Measurements from ENCODE around the gene PPOX. TPM values are rescaled to one million over a fixed set of nuclear protein-coding genes. Genes with fewer than 3 reads are reported as not detected.

Gene PPOX
- total and polyA plus RNA-seq, 4 donors: 16.3 to 126 (median 24.0) TPM

DNA sequence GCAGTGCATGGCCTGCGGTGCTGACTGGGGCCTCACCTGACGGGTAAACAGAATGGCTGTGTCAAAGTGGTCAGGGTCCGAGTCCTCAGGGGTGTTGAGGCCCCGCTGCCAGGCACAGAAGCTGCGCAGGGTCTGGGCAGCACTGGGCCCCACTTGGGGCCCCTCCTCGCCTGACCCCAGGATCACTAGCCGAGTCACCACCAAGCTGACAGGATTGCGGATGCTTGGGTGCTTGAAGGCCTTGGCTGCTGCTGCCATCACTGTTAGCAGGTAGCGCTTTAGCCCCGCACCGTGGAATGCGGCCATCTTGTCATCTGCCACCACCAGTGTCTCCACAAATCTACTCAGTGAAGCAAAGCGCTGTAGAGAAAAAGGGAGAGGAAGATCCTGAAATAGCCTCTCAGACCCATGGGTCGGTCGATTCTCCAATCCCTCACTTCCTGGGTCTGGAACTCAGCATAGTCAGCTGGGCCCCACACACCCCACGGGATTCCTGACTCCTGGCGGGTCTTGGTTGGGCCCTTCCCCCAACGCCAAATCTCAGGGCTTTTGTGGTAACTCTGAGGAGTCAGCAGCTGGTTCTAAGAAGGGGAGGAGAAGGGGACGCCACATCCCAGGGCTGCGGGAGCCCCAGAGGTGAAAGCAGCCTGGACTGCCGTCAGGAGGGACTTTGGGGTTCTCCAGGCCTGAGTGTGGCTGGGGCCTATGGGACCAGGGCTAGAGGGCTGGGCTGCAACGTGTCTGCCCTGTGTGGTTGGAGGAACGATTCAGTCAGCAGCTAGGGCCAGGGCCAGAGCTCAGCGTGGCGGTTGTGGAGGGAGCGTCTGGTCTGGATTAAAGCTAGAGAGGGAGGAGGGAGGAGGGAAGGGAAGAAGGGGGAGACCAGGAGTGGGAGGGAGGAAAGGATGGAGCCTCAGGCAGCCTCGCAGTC, 30.6 kb downstream of the PPOX start:
- ATAC-seq (ENCODE audit: low FRiP score): peak; percentile 23
- peak; percentile 72 to 77 for DNase-seq
- H3K36me3 ChIP-seq (ENCODE audit: control insufficient read depth in 1 of 2, insufficient read depth in 2 of 2, low read length in 1 of 2): no peaks in the 10 kb centered on the region
- no peak overlapping the region for H3K4me3 ChIP-seq (ENCODE audit: low read length in 2 of 2)
- 74 to 78% methylated on average over 27 of the region's 27 CpGs for WGBS, 2 donors
- H3K27me3 ChIP-seq (ENCODE audit: control insufficient read depth in 1 of 2, insufficient read depth in 2 of 2, low read length in 1 of 2): no peaks in the 10 kb centered on the region
- H3K4me1 ChIP-seq (ENCODE audit: control insufficient read depth in 1 of 2, insufficient read depth in 2 of 2, low read length in 2 of 2): no peaks in the 10 kb centered on the region
- H3K27ac ChIP-seq (ENCODE audit: low read depth in 1 of 2, low read length in 2 of 2): no peak overlapping the region
- intact Hi-C loops (cut with DNase I): no loop called here
- H3K9me3 ChIP-seq (ENCODE audit: control insufficient read depth, low read length): no peaks in the 10 kb centered on the region

DNA sequence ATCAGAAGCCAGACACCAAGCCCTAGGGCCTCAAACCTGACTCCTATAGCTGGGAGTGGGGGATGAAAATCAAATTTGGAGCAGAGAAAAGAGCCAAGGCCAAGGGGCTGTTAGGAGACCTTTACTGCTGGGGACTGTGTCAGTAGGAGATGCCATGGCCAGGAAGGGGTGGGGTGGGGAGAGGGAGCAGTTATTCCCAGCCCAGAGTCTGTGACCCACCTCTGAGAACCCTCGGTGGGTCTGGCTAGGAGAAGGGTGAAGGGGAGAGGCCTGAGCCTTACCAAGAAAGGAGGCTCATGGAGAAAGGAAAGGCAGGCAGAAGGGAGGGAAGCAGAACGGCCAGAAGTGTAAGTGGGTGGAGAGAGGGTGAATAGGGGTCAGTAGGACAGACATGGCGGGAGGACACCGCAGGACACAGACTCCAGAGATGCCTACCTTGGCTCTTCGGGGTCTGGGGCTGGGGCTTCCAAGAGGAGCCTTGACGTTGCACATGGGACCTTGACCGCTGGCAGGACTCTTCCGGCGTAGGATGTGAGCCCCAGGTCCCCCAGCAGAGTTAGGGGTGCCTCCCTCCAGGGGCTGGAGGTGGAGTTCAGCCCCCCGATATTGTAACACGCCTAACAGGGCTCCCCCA, 31.5 kb downstream of the PPOX start:
- no peaks in the 10 kb centered on the region for H3K27me3 ChIP-seq (ENCODE audit: control insufficient read depth in 1 of 2, insufficient read depth in 2 of 2, low read length in 1 of 2)
- DNase-seq (peak; percentile 25 to 51), ATAC-seq (ENCODE audit: low FRiP score) (no peak)
- 83 to 85% methylated on average over 11 of the region's 11 CpGs for WGBS, 2 donors
- no peak overlapping the region for H3K27ac ChIP-seq (ENCODE audit: low read depth in 1 of 2, low read length in 2 of 2)
- H3K4me3 ChIP-seq (ENCODE audit: low read length in 2 of 2): no peak overlapping the region
- H3K9me3 ChIP-seq (ENCODE audit: control insufficient read depth, low read length): no peaks in the 10 kb centered on the region
- no peaks in the 10 kb centered on the region for H3K36me3 ChIP-seq (ENCODE audit: control insufficient read depth in 1 of 2, insufficient read depth in 2 of 2, low read length in 1 of 2)
- intact Hi-C loops (cut with DNase I): no loop called here
- H3K4me1 ChIP-seq (ENCODE audit: control insufficient read depth in 1 of 2, insufficient read depth in 2 of 2, low read length in 2 of 2): no peaks in the 10 kb centered on the region

DNA sequence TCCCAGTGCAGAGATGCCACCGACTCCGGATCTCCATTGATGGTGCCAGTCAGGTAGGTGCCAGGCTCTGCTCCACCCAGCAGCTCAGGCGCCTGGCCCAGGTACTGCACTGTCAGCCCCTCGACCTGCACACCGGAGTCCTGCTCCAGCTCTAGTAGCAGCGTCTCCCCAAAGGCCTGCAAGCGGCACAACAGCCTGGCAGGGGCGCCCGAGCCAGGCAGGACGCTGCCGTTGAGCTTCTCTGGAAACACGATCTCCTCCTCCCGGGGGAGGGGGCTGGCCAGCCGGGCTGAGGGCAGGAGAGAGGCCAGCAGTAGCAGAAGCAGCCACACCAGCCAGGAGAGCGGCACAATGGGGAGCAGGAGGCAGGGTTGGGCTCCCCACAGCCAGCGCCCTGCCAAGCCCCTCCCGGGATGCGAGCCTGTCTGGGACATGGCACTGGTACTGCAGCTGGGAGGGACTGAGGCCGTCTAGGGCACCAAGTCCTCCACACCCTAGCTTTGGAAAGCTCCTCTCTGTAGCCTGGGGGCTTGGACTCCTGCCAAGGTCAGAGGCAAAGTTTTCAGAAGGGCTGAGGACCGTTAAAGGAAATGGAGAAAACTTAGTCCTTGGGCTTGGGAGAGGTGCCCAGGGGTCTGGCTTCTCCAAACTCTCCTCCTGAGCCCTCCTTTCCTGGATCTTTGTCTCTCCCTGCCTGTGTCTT, 32.1 kb downstream of the PPOX start:
- ATAC-seq (ENCODE audit: low FRiP score) (no peak), DNase-seq (peak; percentile 55 to 81)
- Histone ChIP-seq H3K36me3 (ENCODE audit: control insufficient read depth in 1 of 2, insufficient read depth in 2 of 2, low read length in 1 of 2) (no peaks in the 10 kb centered on the region), H3K27me3 (ENCODE audit: control insufficient read depth in 1 of 2, insufficient read depth in 2 of 2, low read length in 1 of 2) (no peaks in the 10 kb centered on the region), H3K27ac (ENCODE audit: low read depth in 1 of 2, low read length in 2 of 2) (no peak overlapping the region), H3K4me1 (ENCODE audit: control insufficient read depth in 1 of 2, insufficient read depth in 2 of 2, low read length in 2 of 2) (peaks cover 0 to 2% of the 10 kb centered on the region in 2 donors), H3K4me3 (ENCODE audit: low read length in 2 of 2) (no peak overlapping the region), H3K9me3 (ENCODE audit: control insufficient read depth, low read length) (no peaks in the 10 kb centered on the region)
- WGBS, 2 donors: 20 to 34% methylated on average over 20 of the region's 20 CpGs
- intact Hi-C loops (cut with DNase I): no loop called here

DNA sequence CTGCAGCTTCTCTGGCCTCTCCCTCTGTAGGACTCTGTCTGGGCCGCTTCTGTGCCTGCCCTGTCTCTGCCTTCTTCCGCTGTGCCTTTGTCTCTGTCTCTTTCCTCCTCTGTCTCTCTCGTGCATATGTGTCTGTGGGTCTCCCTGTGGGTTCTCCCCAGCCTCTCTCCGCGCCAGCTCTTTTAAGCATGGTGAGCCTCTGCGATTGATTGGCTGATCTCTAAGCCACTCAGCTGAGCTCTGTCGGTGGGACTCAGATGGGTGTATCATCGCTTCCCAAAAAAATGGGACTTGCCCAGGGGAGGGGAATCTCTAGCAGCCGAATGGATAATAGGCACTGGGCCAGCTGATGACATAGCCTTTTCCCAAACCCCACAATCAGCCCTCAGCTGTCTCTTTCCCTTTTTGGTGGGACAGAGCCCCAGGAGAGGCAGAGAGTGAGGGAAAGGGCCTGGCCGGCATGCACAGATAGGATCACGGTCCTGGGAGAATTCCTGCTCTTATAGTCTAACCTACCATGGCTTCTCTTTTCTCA, 32.7 kb downstream of the PPOX start, which contains the start of gene ADAMTS4:
ADAMTS4 (minus strand) TSS at position 158 of the 535 bp plus-strand sequence. CDS start 427 bp downstream, outside the sequence.
- Histone ChIP-seq H3K4me3 (ENCODE audit: low read length in 2 of 2) (no peak within 1 kb of the TSS), H3K36me3 (ENCODE audit: control insufficient read depth in 1 of 2, insufficient read depth in 2 of 2, low read length in 1 of 2) (no peaks in the 10 kb centered on the region), H3K27ac (ENCODE audit: low read depth in 1 of 2, low read length in 2 of 2) (no peak within 1 kb of the TSS), H3K27me3 (ENCODE audit: control insufficient read depth in 1 of 2, insufficient read depth in 2 of 2, low read length in 1 of 2) (no peaks in the 10 kb centered on the region), H3K9me3 (ENCODE audit: control insufficient read depth, low read length) (no peaks in the 10 kb centered on the region), H3K4me1 (ENCODE audit: control insufficient read depth in 1 of 2, insufficient read depth in 2 of 2, low read length in 2 of 2) (peaks cover 0 to 4% of the 10 kb centered on the region in 2 donors)
- WGBS, 2 donors: 68 to 78% methylated on average over 11 of the region's 11 CpGs
- ATAC-seq (ENCODE audit: low FRiP score) (no peak), DNase-seq (peak; percentile 67 to 82)
- intact Hi-C loops (cut with DNase I): no loop called here

DNA sequence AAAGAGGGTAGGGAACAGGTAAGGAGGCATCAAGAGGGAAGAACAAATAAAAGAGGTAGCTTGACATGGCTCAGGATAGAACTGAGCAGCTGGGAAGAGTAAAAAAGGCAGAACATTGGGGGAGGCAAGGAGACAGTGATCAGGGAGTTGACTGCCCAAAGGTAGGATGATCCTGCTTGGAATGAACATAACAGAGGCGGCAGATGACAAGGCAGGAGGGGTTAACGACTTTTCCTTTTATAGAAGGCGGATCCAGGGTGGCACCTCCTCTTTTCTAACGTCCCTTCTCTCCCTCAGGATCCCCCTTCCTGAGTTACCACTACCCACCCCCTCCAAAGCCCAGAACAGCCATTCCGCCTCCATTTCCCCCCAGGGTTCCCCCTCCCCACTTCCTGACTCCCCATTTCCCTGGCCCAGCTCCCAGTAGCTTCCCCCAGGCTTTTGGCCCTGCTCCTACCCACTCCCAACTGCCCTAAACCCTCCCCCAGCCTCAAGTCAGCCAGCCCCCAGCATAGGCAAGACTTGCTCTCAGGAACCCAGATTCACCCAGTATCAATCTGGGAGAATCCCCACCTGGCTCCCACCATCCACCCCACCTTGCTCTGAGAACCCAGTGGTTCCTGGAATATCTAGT, 33.4 kb downstream of the PPOX start:
- Histone ChIP-seq H3K4me3 (ENCODE audit: low read length in 2 of 2) (no peak overlapping the region), H3K27me3 (ENCODE audit: control insufficient read depth in 1 of 2, insufficient read depth in 2 of 2, low read length in 1 of 2) (no peaks in the 10 kb centered on the region), H3K4me1 (ENCODE audit: control insufficient read depth in 1 of 2, insufficient read depth in 2 of 2, low read length in 2 of 2) (peaks cover 0 to 4% of the 10 kb centered on the region in 2 donors), H3K27ac (ENCODE audit: low read depth in 1 of 2, low read length in 2 of 2) (no peak overlapping the region), H3K36me3 (ENCODE audit: control insufficient read depth in 1 of 2, insufficient read depth in 2 of 2, low read length in 1 of 2) (no peaks in the 10 kb centered on the region), H3K9me3 (ENCODE audit: control insufficient read depth, low read length) (no peaks in the 10 kb centered on the region)
- intact Hi-C loops (cut with DNase I): no loop called here
- DNase-seq (peak; percentile 24 to 76), ATAC-seq (ENCODE audit: low FRiP score) (no peak)
- WGBS, 2 donors: 70 to 72% methylated on average over 5 of the region's 5 CpGs

DNA sequence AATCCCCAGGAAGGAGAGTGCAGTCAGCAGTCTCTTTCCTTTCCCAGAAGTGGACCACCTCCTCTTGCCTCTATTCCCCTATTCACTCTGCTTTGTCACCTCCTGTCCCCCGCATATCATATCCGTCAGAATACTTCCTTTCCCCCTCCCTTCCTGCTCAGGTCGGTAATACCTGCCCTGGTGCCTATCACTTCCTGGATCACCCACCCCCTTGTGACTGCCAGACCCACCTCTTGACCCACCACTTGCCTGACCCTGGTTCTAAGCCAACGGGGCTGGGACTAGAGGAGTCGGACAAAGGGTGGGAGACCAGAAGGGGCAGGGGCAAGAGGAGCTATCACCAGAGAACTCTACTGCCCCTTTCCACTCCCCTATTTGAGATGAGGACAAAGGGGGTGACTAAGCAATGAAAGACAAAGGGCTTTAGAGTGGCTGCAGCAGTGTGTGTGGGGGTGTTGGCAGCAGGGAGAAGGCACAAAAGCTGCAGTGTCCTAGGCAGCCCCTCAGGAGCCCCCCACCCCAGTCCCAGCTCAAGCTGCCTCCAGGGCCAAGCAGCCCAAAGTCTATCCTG, 34.3 kb downstream of the PPOX start:
- 84 to 86% methylated on average over 5 of the region's 5 CpGs for WGBS, 2 donors
- Histone ChIP-seq H3K4me3 (ENCODE audit: low read length in 2 of 2) (no peak overlapping the region), H3K27ac (ENCODE audit: low read depth in 1 of 2, low read length in 2 of 2) (peak overlapping the region in 1 of 2 donors; percentile 96), H3K4me1 (ENCODE audit: control insufficient read depth in 1 of 2, insufficient read depth in 2 of 2, low read length in 2 of 2) (peaks cover 0 to 4% of the 10 kb centered on the region in 2 donors), H3K9me3 (ENCODE audit: control insufficient read depth, low read length) (no peaks in the 10 kb centered on the region), H3K27me3 (ENCODE audit: control insufficient read depth in 1 of 2, insufficient read depth in 2 of 2, low read length in 1 of 2) (no peaks in the 10 kb centered on the region), H3K36me3 (ENCODE audit: control insufficient read depth in 1 of 2, insufficient read depth in 2 of 2, low read length in 1 of 2) (no peaks in the 10 kb centered on the region)
- DNase-seq (peak; percentile 47 to 59), ATAC-seq (ENCODE audit: low FRiP score) (no peak)
- intact Hi-C loops (cut with DNase I): no loop called here

DNA sequence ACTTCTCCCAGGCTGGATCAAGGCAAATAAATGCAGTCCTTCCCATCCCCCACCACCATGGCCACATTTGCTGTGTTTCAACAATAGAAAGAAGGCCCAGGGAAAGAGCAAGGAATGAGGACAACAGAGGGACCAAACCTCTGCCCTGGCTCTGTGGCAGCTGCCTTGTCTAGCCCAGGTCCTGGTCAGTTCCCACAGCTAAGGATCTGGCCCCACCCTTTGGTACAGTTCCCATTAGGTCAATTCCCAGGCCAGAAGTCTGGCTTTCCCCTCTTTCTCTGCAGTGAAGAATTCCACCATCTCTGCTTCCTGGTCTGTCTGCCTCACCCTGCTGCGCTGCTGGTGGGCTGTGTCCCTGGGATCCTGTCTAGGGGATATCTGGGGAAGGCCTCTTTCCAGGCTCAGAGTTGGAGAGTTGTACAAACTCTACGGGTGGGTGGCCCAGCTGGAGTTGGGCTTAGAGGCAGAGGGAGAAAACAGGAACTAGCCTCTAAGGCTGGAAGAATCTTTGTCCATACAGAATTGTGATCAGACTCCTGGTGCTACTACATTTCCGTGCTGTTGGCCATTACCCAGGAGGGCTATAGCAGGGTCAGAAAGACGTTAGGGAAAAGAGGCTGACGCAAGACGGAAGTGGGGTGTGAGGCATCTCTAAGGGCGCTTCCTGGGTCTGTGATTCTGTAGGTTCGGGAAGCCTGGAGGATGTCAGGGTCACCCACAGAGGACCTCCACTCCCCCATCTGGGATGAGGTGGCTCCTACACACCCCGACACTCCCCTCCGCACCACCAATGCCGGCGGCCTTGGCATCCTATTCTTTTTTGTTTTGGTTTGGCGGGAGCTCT, 35.0 kb downstream of the PPOX start:
- DNase-seq: peak; percentile 59 to 85
- peak; percentile 60 for ATAC-seq (ENCODE audit: low FRiP score)
- H3K4me3 ChIP-seq (ENCODE audit: low read length in 2 of 2): peak overlapping the region; percentile 9 to 27
- peaks cover 0 to 4% of the 10 kb centered on the region in 2 donors for H3K4me1 ChIP-seq (ENCODE audit: control insufficient read depth in 1 of 2, insufficient read depth in 2 of 2, low read length in 2 of 2)
- H3K27ac ChIP-seq (ENCODE audit: low read depth in 1 of 2, low read length in 2 of 2): peak overlapping the region; percentile 68 to 96
- H3K9me3 ChIP-seq (ENCODE audit: control insufficient read depth, low read length): no peaks in the 10 kb centered on the region
- H3K27me3 ChIP-seq (ENCODE audit: control insufficient read depth in 1 of 2, insufficient read depth in 2 of 2, low read length in 1 of 2): no peaks in the 10 kb centered on the region
- intact Hi-C loops (cut with DNase I): no loop called here
- no peaks in the 10 kb centered on the region for H3K36me3 ChIP-seq (ENCODE audit: control insufficient read depth in 1 of 2, insufficient read depth in 2 of 2, low read length in 1 of 2)
- 67 to 68% methylated on average over 13 of the region's 13 CpGs for WGBS, 2 donors

Measured in aorta (tissue), 5 donors.